ENCODE measurements around the gene VPS37B. TPM values are rescaled to one million over a fixed set of nuclear protein-coding genes. Genes with fewer than 3 reads are reported as not detected.

The VPS37B gene
- total and polyA plus RNA-seq, 10 of the 15 experiments (the other 5 are each of a cell fraction or from before 2014, with no cell fraction given): 0.66 to 68.6 (median 39.6) TPM

GRCh38 chr12:122847516-122847836 lies 48.4 kb downstream of the VPS37B start (continued):
- TF ChIP-seq PRDM15 (CRISPR knock-in tag; IDR thresholded peaks at IDR 0.05) (no peak), HDGF (IDR thresholded peaks at IDR 0.05) (no peak)

- Histone ChIP-seq H3K9ac (ENCODE audit: control insufficient read depth, insufficient read depth, low read length) (no peak overlapping the region), H3K4me2 (ENCODE audit: control insufficient read depth, insufficient read depth) (no peak overlapping the region), H3K27me3 (replicated peaks in 1 of 2; ENCODE audit: control insufficient read depth in 2 of 2, insufficient read depth in 2 of 2, low read length in 1 of 2) (no peaks in the 10 kb centered on the region), H3K9me3 (replicated peaks; ENCODE audit: control insufficient read depth, insufficient read depth, low read length) (no peaks in the 10 kb centered on the region), H3K4me3 (no peak overlapping the region), H3K4me1 (ENCODE audit: control insufficient read depth, insufficient read depth, low read length) (no peaks in the 10 kb centered on the region), H3K79me2 (ENCODE audit: control insufficient read depth, insufficient read depth, low read length) (no peaks in the 10 kb centered on the region), H3K36me3 (ENCODE audit: control insufficient read depth in 2 of 2, insufficient read depth in 2 of 2, low read length in 1 of 2) (peaks cover 0 to 2% of the 10 kb centered on the region in 2 experiments; a peak in 2 of 4 replicates), H2AFZ (ENCODE audit: control insufficient read depth, low read depth, low read length) (no peak overlapping the region), H4K20me1 (ENCODE audit: control insufficient read depth, insufficient read depth) (no peaks in the 10 kb centered on the region), H3K27ac (ENCODE audit: control insufficient read depth, insufficient read depth) (no peak overlapping the region)
- 60% methylated on average over 22 of the region's 27 CpGs for WGBS (ENCODE audit: insufficient coverage, insufficient replicate concordance, low lambda C conversion rate, missing lambda C conversion rate)
- DNase-seq (ENCODE audit: low read depth, low spot score): no peak
- CTCF ChIA-PET: interaction anchor here (0.8 to 1.5 kb wide), 3 partner anchors 11 to 53 kb away, joined by 3 to 5 read pairs (median 5); no protein-coding TSS in a partner anchor
- RAD21 ChIA-PET (ENCODE audit: unreplicated experiment): interaction anchor here (0.5 to 1.4 kb wide), 4 partner anchors 14 to 156 kb away, joined by 3 to 4 read pairs (median 3); no protein-coding TSS in a partner anchor
- intact Hi-C loops (cut with micrococcal nuclease; ENCODE audit: unreplicated experiment): no loop called here
- BruUV-seq (replicated peaks): no TSS peak
- no peak for FAIRE-seq
- no peak for ATAC-seq
- POLR2A ChIA-PET: no interaction called here
- SMC1A ChIA-PET (ENCODE audit: uncharacterized antibody, unreplicated experiment): no interaction called here
- in situ Hi-C loops (cut with MboI): no loop called here
- TF ChIP-seq NFYB (IDR thresholded peaks at IDR 0.05; ENCODE audit: insufficient read depth, low read depth, low read length) (no peak), HDAC2 (IDR thresholded peaks at IDR 0.05) (no peak), POLR2AphosphoS2 (IDR thresholded peaks at IDR 0.05; ENCODE audit: low read depth, low read length) (no peak), ATF3 (IDR thresholded peaks at IDR 0.05; ENCODE audit: borderline replicate concordance, extremely low read depth, low read depth, low read length) (no peak), JUNB (IDR thresholded peaks at IDR 0.05) (no peak), TBL1XR1 (IDR thresholded peaks at IDR 0.05; ENCODE audit: low read depth, low read length) (no peak), CEBPB (IDR thresholded peaks at IDR 0.05; ENCODE audit: borderline replicate concordance in 1 of 2, low read depth in 2 of 2, low read length in 2 of 2) (no peak), FOXM1 (IDR thresholded peaks at IDR 0.05; ENCODE audit: low read depth, low read length) (no peak), TCF3 (IDR thresholded peaks at IDR 0.05; ENCODE audit: borderline replicate concordance, insufficient read depth, low read depth, low read length) (no peak), LARP7 (IDR thresholded peaks at IDR 0.05) (no peak), FOXK2 (IDR thresholded peaks at IDR 0.05) (no peak), KAT2A (conservative IDR thresholded peaks at IDR 0.05; ENCODE audit: control insufficient read depth, low read depth, low read length) (no peak), ZNF217 (IDR thresholded peaks at IDR 0.05) (no peak)
These were observed 49.1 kb downstream of the VPS37B start for GRCh38 chr12:122846622-122847515.

Measured in GM12878 (cell line).